Mucosa of stomach (tissue), 1 donor: ENCODE data around the gene NT5C3B.
"Not testable (repeated sequence)": the region's sequence is repeated elsewhere in the genome, so short reads cannot be mapped to it uniquely, and the experiment has no call there.

Source experiments
- H3K27me3 ChIP-seq: one replicate; pipeline ENCODE4 v1.7.0; 2013; ENCODE audit warnings: mild to moderate bottlenecking, low read length; ENCODE audit not compliant: control insufficient read depth, insufficient read depth
- H3K36me3 ChIP-seq: one replicate; pipeline ENCODE4 v1.7.0; 2013; ENCODE audit warnings: low read length; ENCODE audit not compliant: control insufficient read depth, insufficient read depth
- H3K4me1 ChIP-seq: one replicate; pipeline ENCODE4 v1.7.0; 2013; ENCODE audit warnings: mild to moderate bottlenecking, low read length; ENCODE audit not compliant: control insufficient read depth, insufficient read depth
- H3K4me3 ChIP-seq: one replicate; pipeline ENCODE4 v1.7.0; 2013; ENCODE audit warnings: low read length
- H3K9ac ChIP-seq: one replicate; pipeline ENCODE4 v1.7.0; 2013; ENCODE audit warnings: mild to moderate bottlenecking, low read length, moderate library complexity
- H3K9me3 ChIP-seq: one replicate; pipeline ENCODE4 v1.7.0; 2013; ENCODE audit warnings: mild to moderate bottlenecking, low read length, moderate library complexity; ENCODE audit not compliant: control insufficient read depth
- donor health status: Pancreatic carcinoma.

Gene NT5C3B

GRCh38 chr17:41835800-41836549, at the start of gene NT5C3B:
Gene NT5C3B (minus strand): TSS chr17:41836232. CDS start chr17:41836193, 39 bp downstream.
- peak within 1 kb of the TSS; percentile 80 for H3K9ac ChIP-seq
- no peaks in the 10 kb centered on the region for H3K9me3 ChIP-seq
- peak within 1 kb of the TSS; percentile 25 for H3K4me3 ChIP-seq
- H3K4me1 ChIP-seq = peaks cover 5% of the 10 kb centered on the region
- H3K27me3 ChIP-seq = no peaks in the 10 kb centered on the region
- H3K36me3 ChIP-seq = no peaks in the 10 kb centered on the region

DNA sequence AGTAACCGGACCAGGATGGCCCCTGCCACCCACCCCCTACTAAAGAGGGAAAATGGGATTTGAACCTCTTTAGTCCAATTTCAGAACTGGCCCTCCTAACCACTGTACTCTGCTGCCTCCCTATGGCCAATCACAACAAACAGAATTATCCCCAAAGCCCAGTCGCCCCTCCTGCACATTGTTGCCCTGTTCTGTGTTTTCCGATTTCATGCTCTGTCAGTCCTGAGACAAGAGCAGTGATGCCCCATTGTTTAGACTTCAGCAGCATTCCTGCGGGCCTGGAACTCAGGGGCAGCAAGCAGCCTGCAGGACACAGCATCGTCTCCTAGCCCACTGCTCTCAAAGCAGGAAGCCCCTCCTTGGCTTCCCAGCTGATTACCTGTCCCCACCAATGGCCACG, 49.7 kb upstream of the NT5C3B start:
- H3K9me3 ChIP-seq = no peaks in the 10 kb centered on the region
- H3K27me3 ChIP-seq = no peaks in the 10 kb centered on the region
- H3K4me1 ChIP-seq = no peaks in the 10 kb centered on the region
- no peak overlapping the region for H3K4me3 ChIP-seq
- peaks cover 35% of the 10 kb centered on the region for H3K36me3 ChIP-seq
- H3K9ac ChIP-seq = no peak overlapping the region

DNA sequence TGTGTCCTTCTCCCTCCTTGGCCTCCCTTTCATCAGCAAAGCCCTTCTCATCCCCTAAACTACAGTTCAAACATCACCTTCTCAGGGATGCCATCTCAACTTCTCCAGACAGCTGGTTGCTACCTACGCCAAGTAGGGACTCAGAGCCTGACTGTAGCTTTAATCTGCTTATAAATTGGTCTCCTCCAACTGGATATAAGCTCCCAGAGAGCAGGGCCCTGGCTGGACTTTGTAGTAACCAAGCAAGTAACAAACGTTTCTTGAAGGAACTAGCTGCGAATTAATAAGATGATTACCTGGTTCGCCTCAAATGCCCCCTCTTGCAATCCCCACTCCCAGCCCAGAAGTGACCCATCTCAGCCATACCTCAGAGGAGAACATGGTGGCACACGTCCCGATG, 46.7 kb upstream of the NT5C3B start:
- Histone ChIP-seq H3K27me3 (no peaks in the 10 kb centered on the region), H3K9me3 (no peaks in the 10 kb centered on the region), H3K4me1 (no peaks in the 10 kb centered on the region), H3K4me3 (no peak overlapping the region), H3K36me3 (peaks cover 42% of the 10 kb centered on the region), H3K9ac (no peak overlapping the region)

GRCh38 chr17:41880130-41880529, 44.1 kb upstream of the NT5C3B start:
- Histone ChIP-seq H3K9ac (no peak overlapping the region), H3K4me3 (no peak overlapping the region), H3K27me3 (no peaks in the 10 kb centered on the region), H3K9me3 (no peaks in the 10 kb centered on the region), H3K36me3 (peaks cover 22% of the 10 kb centered on the region), H3K4me1 (no peaks in the 10 kb centered on the region)

GRCh38 chr17:41874293-41874670, 38.2 kb upstream of the NT5C3B start:
- peaks cover 17% of the 10 kb centered on the region for H3K36me3 ChIP-seq
- H3K9me3 ChIP-seq, H3K4me1 ChIP-seq, H3K27me3 ChIP-seq, H3K9ac ChIP-seq, H3K4me3 ChIP-seq: not testable (repeated sequence)

DNA sequence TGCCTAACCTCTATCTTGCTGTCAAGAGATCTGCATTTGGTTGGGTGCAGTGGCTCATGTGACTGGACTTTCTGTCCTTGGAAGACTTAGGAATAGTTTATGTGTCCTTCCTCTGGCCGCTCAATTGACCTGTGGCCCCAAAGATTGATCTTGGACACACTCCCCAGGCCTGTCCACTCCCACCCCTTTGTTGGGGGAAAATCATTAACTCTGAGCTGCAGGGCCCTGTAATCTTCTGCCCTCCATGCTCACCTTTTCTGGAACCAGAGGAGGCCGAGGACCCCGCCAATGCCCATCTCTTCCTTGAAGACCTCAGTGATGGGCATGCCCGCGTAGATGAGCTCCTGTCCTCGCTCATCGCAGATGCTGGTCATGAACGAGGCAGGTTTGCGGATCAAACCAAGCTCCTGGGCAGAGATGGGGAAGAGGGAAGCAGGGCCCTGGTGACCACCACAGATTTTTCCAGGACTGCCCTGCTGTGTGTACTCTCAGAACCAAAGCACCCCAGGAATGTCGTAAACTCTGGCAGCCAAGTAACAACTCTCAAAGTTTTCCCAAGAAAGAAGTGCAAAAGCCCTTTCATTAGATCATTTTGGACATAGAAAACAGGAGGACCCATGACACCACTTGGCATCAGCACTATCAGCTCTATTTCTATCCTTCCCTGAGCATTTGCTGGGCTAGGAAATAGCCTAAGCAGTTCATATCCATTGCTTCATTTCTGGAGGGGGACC, 37.7 kb upstream of the NT5C3B start:
- Histone ChIP-seq H3K4me3 (no peak overlapping the region), H3K9me3 (no peaks in the 10 kb centered on the region), H3K4me1 (no peaks in the 10 kb centered on the region), H3K36me3 (peaks cover 13% of the 10 kb centered on the region), H3K9ac (no peak overlapping the region), H3K27me3 (no peaks in the 10 kb centered on the region)

DNA sequence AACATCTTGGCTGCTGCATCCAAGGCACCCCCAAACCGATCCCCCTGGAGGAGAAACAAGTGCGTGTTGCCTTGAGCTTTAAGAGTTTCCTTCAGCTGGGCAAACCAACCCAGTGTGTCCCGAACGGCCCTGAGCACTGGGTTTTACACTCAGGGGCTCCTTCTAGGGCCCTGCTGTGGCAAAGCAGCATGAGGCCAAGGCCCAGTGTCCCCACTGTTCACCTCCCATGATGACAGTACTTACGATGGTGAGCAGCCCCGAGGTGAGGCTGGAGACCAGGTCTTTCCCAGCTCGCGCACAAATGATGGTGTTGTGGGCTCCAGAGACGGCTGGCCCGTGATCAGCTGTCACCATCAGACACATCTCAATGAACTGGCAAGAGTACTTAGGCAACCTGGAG, 35.8 kb upstream of the NT5C3B start:
- no peak overlapping the region for H3K9ac ChIP-seq
- H3K4me3 ChIP-seq = no peak overlapping the region
- no peaks in the 10 kb centered on the region for H3K4me1 ChIP-seq
- peaks cover 10% of the 10 kb centered on the region for H3K36me3 ChIP-seq
- H3K9me3 ChIP-seq = no peaks in the 10 kb centered on the region
- H3K27me3 ChIP-seq = no peaks in the 10 kb centered on the region

- H3K9ac ChIP-seq = no peak overlapping the region
- peaks cover 12% of the 10 kb centered on the region for H3K36me3 ChIP-seq
- H3K4me1 ChIP-seq = no peaks in the 10 kb centered on the region
- no peaks in the 10 kb centered on the region for H3K27me3 ChIP-seq
- no peaks in the 10 kb centered on the region for H3K9me3 ChIP-seq
- H3K4me3 ChIP-seq = no peak overlapping the region
Measured at GRCh38 chr17:41870627-41871026, 34.6 kb upstream of the NT5C3B start.

- no peak overlapping the region for H3K4me3 ChIP-seq
- H3K9me3 ChIP-seq = no peaks in the 10 kb centered on the region
- no peak overlapping the region for H3K9ac ChIP-seq
- peaks cover 12% of the 10 kb centered on the region for H3K36me3 ChIP-seq
- H3K4me1 ChIP-seq = no peaks in the 10 kb centered on the region
- no peaks in the 10 kb centered on the region for H3K27me3 ChIP-seq
Measured at GRCh38 chr17:41870097-41870496, 34.1 kb upstream of the NT5C3B start.

GRCh38 chr17:41869426-41869825, 33.4 kb upstream of the NT5C3B start:
- Histone ChIP-seq H3K4me1 (no peaks in the 10 kb centered on the region), H3K27me3 (no peaks in the 10 kb centered on the region), H3K9me3 (no peaks in the 10 kb centered on the region), H3K9ac (no peak overlapping the region), H3K36me3 (peaks cover 12% of the 10 kb centered on the region), H3K4me3 (no peak overlapping the region)

GRCh38 chr17:41868568-41868967, 32.5 kb upstream of the NT5C3B start:
- Histone ChIP-seq H3K4me1 (peaks cover 8% of the 10 kb centered on the region), H3K4me3 (no peak overlapping the region), H3K9ac (no peak overlapping the region), H3K9me3 (no peaks in the 10 kb centered on the region), H3K27me3 (no peaks in the 10 kb centered on the region), H3K36me3 (peaks cover 12% of the 10 kb centered on the region)

DNA sequence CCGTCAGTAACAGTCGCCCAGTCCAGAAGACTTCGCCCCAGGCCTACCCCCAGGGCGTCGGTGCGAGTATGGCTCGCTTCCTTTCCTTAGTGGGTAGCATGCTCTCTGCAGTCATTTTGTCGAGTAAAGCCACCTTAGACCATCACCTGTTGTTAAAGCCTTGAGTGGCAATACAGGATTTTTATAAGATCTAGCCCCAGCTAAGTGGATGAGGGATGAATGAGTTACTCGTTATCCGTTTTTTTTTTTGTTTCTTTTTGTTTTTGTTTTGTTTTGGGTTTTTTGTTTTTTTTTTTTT, 29.5 kb upstream of the NT5C3B start:
- peak overlapping the region; percentile 87 for H3K9ac ChIP-seq
- peaks cover 9% of the 10 kb centered on the region for H3K36me3 ChIP-seq
- H3K9me3 ChIP-seq = no peaks in the 10 kb centered on the region
- H3K4me1 ChIP-seq = peaks cover 15% of the 10 kb centered on the region
- H3K4me3 ChIP-seq = no peak overlapping the region
- H3K27me3 ChIP-seq = no peaks in the 10 kb centered on the region
